ENCODE data around the gene ZNF844.
"Not testable (repeated sequence)": the region's sequence is repeated elsewhere in the genome, so short reads cannot be mapped to it uniquely, and the experiment has no call there.

Gene ZNF844

DNA sequence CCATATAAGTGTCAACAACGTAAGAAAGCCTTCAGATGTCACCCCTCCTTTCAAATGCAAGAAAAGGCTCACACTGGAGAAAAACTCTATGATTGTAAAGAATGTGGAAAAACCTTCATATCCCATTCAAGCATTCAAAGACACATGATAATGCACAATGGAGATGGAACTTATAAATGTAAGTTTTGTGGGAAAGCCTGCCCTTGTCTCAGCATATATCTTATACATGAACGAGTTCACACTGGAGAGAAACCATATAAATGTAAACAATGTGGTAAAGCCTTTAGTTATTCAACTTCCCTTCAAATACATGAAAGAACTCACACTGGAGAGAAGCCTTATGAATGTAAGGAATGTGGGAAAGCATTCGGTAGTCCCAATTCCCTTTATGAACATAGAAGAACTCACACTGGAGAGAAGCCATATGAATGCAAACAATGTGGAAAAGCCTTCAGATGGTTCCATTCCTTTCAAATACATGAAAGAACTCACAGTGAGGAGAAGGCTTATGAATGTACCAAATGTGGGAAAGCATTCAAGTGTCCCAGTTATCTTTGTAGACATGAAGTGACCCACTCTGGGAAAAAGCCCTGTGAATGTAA is 11.1 kb downstream of the ZNF844 start:
- Histone ChIP-seq H3K4me2 (ENCODE audit: low read depth, low read length, poor library complexity, severe bottlenecking) (no peak overlapping the region), H3K9me3 (ENCODE audit: insufficient read depth, low read depth, low read length) (peaks cover 43% of the 10 kb centered on the region; the same call in 1 of the 2 replicates), H3K4me1 (ENCODE audit: insufficient read depth, low read length, poor library complexity, severe bottlenecking) (peaks cover 4% of the 10 kb centered on the region), H3K79me2 (ENCODE audit: insufficient read depth, low read length) (no peaks in the 10 kb centered on the region), H2AFZ (ENCODE audit: low read length) (no peak overlapping the region), H3K27me3 (ENCODE audit: insufficient read depth, low read length, poor library complexity, severe bottlenecking) (no peaks in the 10 kb centered on the region), H3K36me3 (ENCODE audit: insufficient read depth, low read length) (no peaks in the 10 kb centered on the region), H3F3A (ENCODE audit: low read depth) (no peaks in the 10 kb centered on the region), H3K9me2 (replicated peaks; ENCODE audit: low read depth, low read length) (no peaks in the 10 kb centered on the region), H3K4me3 (ENCODE audit: low read length, poor library complexity, severe bottlenecking) (no peak overlapping the region), H4K20me1 (ENCODE audit: insufficient read depth, low read length, poor library complexity, severe bottlenecking) (no peaks in the 10 kb centered on the region), H3K9ac (ENCODE audit: low read depth, low read length, poor library complexity, severe bottlenecking) (no peak overlapping the region)
- TF ChIP-seq, protein P1, sequence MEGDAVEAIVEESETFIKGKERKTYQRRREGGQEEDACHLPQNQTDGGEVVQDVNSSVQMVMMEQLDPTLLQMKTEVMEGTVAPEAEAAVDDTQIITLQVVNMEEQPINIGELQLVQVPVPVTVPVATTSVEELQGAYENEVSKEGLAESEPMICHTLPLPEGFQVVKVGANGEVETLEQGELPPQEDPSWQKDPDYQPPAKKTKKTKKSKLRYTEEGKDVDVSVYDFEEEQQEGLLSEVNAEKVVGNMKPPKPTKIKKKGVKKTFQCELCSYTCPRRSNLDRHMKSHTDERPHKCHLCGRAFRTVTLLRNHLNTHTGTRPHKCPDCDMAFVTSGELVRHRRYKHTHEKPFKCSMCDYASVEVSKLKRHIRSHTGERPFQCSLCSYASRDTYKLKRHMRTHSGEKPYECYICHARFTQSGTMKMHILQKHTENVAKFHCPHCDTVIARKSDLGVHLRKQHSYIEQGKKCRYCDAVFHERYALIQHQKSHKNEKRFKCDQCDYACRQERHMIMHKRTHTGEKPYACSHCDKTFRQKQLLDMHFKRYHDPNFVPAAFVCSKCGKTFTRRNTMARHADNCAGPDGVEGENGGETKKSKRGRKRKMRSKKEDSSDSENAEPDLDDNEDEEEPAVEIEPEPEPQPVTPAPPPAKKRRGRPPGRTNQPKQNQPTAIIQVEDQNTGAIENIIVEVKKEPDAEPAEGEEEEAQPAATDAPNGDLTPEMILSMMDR (conservative IDR thresholded peaks at IDR 0.05; ENCODE audit: low read length) = no peak
- TF ChIP-seq EZH2phosphoT487 (IDR thresholded peaks at IDR 0.05; ENCODE audit: borderline replicate concordance) = no peak

- H3K27me3 ChIP-seq (ENCODE audit: insufficient read depth, low read length, poor library complexity, severe bottlenecking); H3K36me3 ChIP-seq (ENCODE audit: insufficient read depth, low read length); H3K79me2 ChIP-seq (ENCODE audit: insufficient read depth, low read length); H3K9me2 ChIP-seq (replicated peaks; ENCODE audit: low read depth, low read length); H3K9ac ChIP-seq (ENCODE audit: low read depth, low read length, poor library complexity, severe bottlenecking); H3K4me2 ChIP-seq (ENCODE audit: low read depth, low read length, poor library complexity, severe bottlenecking); H4K20me1 ChIP-seq (ENCODE audit: insufficient read depth, low read length, poor library complexity, severe bottlenecking); H3F3A ChIP-seq (ENCODE audit: low read depth); H2AFZ ChIP-seq (ENCODE audit: low read length); H3K4me1 ChIP-seq (ENCODE audit: insufficient read depth, low read length, poor library complexity, severe bottlenecking); H3K4me3 ChIP-seq (ENCODE audit: low read length, poor library complexity, severe bottlenecking): not testable (repeated sequence)
- peaks cover 43% of the 10 kb centered on the region; the same call in 1 of the 2 replicates for H3K9me3 ChIP-seq (ENCODE audit: insufficient read depth, low read depth, low read length)
Observed at GRCh38 chr19:12076331-12076730, 11.8 kb downstream of the ZNF844 start.

DNA sequence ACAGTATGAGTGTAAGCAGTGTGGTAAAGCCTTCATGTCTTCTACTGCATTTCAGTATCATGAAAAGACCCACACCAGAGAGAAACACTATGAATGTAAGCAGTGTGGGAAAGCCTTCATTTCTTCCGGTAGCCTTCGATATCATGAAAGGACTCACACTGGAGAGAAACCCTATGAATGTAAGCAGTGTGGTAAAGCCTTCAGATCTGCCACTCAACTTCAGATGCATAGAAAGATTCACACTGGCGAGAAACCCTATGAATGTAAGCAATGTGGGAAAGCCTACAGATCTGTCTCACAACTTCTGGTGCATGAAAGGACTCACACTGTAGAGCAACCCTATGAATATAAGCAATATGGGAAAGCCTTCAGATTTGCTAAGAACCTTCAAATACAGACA is 12.8 kb downstream of the ZNF844 start:
- Histone ChIP-seq H3K79me2 (ENCODE audit: insufficient read depth, low read length) (no peaks in the 10 kb centered on the region), H3K27me3 (ENCODE audit: insufficient read depth, low read length, poor library complexity, severe bottlenecking) (no peaks in the 10 kb centered on the region), H3K4me3 (ENCODE audit: low read length, poor library complexity, severe bottlenecking) (no peak overlapping the region), H2AFZ (ENCODE audit: low read length) (no peak overlapping the region), H4K20me1 (ENCODE audit: insufficient read depth, low read length, poor library complexity, severe bottlenecking) (no peaks in the 10 kb centered on the region), H3K9me3 (ENCODE audit: insufficient read depth, low read depth, low read length) (peaks cover 43% of the 10 kb centered on the region; the same call in 1 of the 2 replicates), H3K9me2 (replicated peaks; ENCODE audit: low read depth, low read length) (no peaks in the 10 kb centered on the region), H3K4me2 (ENCODE audit: low read depth, low read length, poor library complexity, severe bottlenecking) (no peak overlapping the region), H3K4me1 (ENCODE audit: insufficient read depth, low read length, poor library complexity, severe bottlenecking) (peaks cover 4% of the 10 kb centered on the region), H3F3A (ENCODE audit: low read depth) (no peaks in the 10 kb centered on the region), H3K9ac (ENCODE audit: low read depth, low read length, poor library complexity, severe bottlenecking) (no peak overlapping the region), H3K36me3 (ENCODE audit: insufficient read depth, low read length) (no peaks in the 10 kb centered on the region)
- TF ChIP-seq, protein P1 (conservative IDR thresholded peaks at IDR 0.05; ENCODE audit: low read length) = no peak
- TF ChIP-seq EZH2phosphoT487 (IDR thresholded peaks at IDR 0.05; ENCODE audit: borderline replicate concordance) = no peak

DNA sequence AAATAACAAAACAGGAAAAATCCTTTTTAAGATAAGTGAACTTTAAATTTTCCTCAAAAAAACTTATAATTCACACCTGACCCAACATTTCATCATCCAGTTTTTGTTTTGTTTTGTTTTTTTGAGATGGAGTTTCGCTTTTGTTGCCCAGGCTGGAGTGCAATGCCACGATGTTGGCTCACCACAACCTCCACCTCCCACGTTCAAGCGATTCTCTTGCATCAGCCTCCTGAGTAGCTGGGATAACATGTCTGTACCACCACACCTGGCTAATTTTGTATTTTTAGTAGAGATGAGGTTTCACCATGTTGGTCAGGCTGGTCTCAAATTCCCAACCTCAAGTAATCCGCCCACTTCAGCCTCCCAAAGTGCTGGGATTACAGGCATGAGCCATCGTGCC is 18.8 kb downstream of the ZNF844 start:
- not testable (repeated sequence) for H3K27me3 ChIP-seq (ENCODE audit: insufficient read depth, low read length, poor library complexity, severe bottlenecking); H3K4me3 ChIP-seq (ENCODE audit: low read length, poor library complexity, severe bottlenecking); H3K9ac ChIP-seq (ENCODE audit: low read depth, low read length, poor library complexity, severe bottlenecking); H4K20me1 ChIP-seq (ENCODE audit: insufficient read depth, low read length, poor library complexity, severe bottlenecking); H3K4me1 ChIP-seq (ENCODE audit: insufficient read depth, low read length, poor library complexity, severe bottlenecking); H3K4me2 ChIP-seq (ENCODE audit: low read depth, low read length, poor library complexity, severe bottlenecking); H3K36me3 ChIP-seq (ENCODE audit: insufficient read depth, low read length); H3K79me2 ChIP-seq (ENCODE audit: insufficient read depth, low read length); H2AFZ ChIP-seq (ENCODE audit: low read length); H3K9me3 ChIP-seq (ENCODE audit: insufficient read depth, low read depth, low read length); H3F3A ChIP-seq (ENCODE audit: low read depth); H3K9me2 ChIP-seq (replicated peaks; ENCODE audit: low read depth, low read length)

Measured in Loucy (cell line).